ENCODE data around the gene MACROD2.

The MACROD2 gene

DNA sequence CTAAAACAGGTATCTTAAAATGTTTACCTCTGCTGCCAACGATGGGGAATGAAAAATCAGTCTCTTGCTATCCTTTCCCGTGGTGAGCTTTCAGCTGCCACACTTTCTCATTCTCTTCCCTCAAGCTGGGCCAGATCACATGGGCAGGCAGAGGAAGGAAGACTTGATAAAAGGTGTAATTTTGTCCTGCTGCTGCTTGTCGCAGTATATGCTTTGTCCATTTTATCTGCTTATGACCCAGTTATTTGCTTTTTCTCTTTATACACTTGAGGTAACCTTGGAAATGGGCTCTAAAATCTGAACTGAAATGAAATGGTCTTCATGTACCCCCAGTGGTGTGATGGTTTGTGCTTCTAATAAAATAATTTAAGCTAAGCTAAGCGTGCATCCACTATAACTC lies 1038.0 kb downstream of the MACROD2 start:
- no peak for DNase-seq (ENCODE audit: low read depth in 2 of 2)

DNA sequence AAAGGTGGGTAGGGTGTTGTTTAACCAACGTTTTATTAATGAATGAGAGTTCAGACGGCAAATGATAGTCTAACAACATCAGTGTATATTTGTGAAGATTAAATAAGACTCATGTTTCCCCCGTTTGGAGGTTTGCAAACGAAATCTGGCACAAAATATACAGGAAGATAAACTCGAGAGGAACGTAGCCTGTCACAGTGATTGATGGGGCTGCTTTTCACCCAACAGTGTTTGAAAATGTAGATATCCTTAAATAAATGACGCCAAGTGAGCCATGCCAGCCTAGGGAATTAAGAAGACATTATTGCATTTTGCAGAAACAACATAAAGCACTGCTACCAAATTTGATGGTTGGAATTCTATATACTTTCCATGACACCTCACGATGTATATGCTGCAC lies 1038.6 kb downstream of the MACROD2 start:
- no peak for DNase-seq (ENCODE audit: low read depth in 2 of 2)

DNA sequence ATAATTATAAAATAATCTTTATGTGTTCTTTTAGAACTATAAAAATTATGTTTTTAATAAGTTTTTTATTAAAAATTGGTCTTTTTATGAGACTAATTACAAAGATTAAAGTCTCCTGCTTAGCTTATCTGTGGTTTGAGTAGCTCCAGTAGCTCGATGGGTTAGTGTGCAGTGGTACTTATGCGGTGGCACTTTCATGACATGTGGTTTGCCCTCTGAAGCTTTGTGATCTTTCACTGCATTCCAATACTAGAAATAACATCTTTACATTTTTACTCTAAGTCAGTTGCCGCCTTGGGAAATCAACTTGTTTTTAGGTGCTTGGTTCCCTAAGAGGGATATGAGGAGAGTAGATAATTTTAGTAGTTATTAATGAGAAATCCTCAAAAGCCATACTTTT lies 1041.6 kb downstream of the MACROD2 start:
- DNase-seq (ENCODE audit: low read depth in 2 of 2): no peak

DNA sequence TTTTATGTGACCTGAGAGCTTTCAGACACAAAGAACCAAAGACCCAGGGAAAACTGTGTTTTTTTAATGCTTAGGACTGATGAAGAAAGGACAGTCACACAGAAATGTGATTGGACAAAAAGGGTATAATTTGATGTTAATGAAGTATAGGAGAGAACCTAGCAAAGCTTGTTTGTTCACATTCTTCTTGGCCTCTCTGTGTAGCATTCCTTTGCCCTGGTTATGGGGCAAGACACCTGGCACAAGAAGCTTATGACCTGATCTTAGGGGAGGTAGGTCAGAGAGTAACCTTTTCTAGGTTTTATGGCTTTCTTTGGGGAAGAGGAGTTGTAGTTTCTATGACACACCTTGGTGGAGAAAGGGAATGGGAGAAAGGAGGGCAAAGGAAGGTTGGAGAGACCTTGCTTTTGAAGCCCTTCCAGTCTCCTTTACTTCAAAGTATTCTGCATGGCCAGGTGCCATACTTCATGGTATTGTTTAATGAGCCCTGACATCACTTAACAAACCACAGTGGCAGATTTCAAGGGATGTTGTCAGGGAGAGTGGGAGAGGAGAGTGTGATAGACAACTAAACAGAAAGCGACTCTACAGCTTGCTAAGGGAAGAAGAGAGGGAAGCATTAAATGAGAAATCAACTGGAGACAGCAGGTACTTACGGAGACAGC lies 1043.9 kb downstream of the MACROD2 start:
- no peak for DNase-seq (ENCODE audit: low read depth in 2 of 2)

DNA sequence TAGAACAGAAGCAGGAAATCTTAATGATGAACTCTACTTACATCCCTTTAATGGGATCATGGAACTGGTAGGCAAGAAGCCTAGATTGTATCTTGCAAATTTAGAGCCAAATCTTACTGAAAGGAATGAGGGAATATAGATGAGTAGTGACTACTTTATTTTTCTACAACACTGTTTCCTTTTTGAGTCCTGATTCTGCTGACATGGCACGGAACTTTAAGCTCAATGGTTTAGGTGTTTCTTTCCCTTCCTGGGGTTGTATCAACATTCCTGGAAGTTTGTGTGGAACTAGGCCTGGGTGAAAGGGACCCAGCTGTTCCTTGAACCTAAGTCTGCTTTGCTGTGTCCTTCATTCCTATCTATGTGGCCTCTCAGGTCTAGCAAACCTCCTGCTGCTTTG lies 1047.4 kb downstream of the MACROD2 start:
- DNase-seq (ENCODE audit: low read depth in 2 of 2): no peak

DNA sequence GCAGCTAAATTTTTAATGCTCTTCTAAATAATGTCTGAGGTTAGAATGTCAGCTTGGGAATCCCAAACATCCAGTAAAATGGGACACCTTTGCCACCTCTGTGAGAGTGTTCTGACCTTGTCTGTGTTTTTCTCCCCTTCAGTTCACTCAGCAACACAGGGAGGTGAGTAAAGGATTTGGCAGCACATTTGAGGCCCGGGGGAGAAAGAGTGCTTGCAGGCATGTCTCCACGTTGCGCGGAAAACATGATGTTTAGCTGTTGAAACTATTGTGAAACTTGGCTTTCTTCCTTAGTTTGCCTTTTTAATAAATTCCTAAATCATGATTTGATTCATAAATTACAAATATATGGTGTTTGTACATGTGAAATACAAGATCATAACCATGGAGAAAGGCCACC lies 1049.9 kb downstream of the MACROD2 start:
- DNase-seq (ENCODE audit: low read depth in 2 of 2): no peak

DNA sequence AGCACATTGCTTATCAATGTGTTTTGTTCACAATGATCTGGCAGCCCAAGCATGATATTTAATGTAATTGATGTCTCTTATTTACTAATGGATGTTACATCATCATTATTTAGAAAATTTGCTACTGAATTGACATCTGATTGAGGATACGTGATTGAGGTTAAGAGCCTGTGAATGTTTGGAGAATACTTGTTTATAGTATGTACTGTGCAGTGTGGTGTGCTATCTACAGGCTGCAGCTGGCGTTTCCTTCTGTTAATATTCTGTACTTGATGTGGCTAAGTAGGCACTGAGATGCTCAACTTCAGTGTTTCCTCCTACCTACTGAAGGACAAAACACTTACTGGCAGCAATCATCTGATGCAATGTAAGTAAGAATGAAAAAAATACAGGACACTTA lies 1051.7 kb downstream of the MACROD2 start:
- DNase-seq (ENCODE audit: low read depth in 2 of 2): no peak

- DNase-seq (ENCODE audit: low read depth in 2 of 2): no peak
Observed at GRCh38 chr20:15047601-15048000, 1052.3 kb downstream of the MACROD2 start.

GRCh38 chr20:15056246-15056645 lies 1060.9 kb downstream of the MACROD2 start:
- DNase-seq (ENCODE audit: low read depth in 2 of 2): no peak

DNA sequence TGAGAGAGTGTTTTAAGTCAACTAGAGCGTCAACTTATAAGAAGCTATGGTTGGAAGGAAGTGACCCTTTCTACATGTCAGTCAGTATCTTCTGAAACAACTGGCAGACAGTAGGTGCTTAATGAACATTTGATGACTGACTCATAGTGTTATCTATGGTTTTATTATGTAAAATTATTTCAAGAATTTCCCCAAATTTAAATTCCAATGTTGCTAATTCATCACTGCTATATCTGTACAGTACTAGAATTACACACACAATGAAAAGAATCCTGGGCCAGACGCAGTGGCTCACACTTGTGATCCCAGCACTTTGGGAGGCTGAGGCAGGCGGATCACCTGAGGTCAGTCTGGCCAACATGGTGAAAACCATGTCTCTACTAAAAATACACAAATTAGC lies 1063.5 kb downstream of the MACROD2 start:
- no peak for DNase-seq (ENCODE audit: low read depth in 2 of 2)

DNA sequence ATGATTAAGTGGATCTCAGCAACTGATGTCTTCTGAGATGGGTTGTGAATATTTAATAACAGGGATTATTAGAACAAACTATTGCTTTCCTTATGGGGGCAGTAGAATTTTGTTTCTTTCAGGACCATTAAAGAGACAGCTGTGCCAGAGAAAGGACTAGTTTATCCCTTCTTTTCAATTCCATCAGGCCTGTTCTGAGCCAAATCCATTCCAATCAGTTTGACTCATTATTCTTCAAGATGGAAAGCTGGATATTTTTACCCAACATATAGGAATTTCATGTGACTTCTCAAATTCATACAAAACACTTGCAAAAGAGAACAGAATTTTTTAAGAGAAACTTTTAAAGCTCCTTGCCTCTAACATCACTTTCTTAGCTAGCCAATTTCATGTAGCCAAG lies 1064.1 kb downstream of the MACROD2 start:
- DNase-seq (ENCODE audit: low read depth in 2 of 2): no peak

DNA sequence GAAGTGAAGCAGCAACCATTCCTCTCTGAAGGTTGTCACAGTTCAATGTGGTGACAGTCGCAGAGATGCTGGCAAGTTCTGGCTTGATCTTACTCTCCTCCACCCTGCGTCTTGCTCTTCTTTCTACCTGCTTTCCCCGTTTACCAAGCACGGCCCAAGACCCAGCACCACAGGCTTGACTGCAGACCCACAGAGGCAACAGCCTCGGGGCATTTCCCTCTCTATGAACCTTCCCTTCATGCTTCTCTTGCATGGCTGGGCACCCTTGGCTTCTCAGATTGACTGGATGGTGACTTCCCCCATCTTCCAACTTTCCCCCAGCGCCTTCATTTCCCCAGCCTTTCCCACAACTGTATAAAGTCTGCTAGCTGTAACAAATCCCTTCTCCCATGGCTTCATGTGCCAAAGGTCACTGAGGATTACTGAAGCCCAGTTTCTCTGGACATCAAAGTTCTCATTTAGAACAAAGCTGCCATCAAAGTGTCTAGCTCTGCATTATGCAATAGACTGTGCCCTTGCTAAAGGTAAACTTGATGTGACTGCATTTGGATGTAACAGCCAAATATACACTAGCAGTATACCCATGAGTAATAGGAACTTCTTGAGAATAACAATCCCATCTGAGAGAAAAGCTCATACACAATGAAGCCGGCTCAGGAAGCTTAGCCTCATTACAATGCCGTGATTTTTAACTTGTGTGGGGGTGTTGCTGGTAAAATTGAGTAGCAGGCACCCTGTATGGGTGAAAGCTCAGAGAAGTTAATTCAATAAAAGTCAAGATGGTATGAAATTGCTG lies 1065.1 kb downstream of the MACROD2 start:
- no peak for DNase-seq (ENCODE audit: low read depth in 2 of 2)

DNA sequence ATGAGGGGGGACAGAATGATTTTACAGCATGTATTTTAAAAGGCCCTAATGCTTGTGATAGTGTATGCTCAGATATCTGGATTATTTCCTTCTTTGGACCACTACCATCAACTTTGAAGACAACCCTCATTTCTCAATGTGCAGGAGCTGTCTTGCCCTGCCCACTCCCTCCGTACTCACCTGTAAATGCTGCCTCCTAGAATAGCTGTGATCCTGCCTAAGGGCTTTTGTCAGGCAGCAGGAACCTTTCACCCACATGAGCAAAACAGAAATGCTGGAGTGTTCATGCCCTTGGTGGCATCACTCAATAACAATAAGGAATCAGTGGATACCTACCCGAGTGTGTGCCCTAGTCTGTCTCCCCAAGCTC lies 1065.7 kb downstream of the MACROD2 start:
- DNase-seq (ENCODE audit: low read depth in 2 of 2): no peak

- no peak for DNase-seq (ENCODE audit: low read depth in 2 of 2)
Observed at GRCh38 chr20:15061955-15062354, 1066.6 kb downstream of the MACROD2 start.

DNA sequence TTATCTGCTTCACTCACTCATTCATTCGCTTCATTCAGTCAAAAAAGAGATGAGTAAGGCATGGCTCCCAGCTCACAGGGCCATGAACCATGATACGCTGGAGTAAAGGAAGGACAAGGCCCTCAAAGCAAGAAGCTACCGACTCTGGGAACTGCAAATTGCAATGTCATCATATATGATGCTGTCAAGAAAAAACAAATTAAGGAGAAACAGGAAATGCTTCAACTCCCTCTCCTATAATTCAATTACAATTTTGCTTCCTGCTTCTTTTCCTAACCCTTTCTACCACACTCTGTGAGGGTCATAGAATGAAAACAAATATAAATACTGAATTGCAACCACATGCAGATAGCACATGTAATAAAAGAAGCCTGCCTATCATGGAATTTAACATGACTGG lies 1067.8 kb downstream of the MACROD2 start:
- DNase-seq (ENCODE audit: low read depth in 2 of 2): no peak

- no peak for DNase-seq (ENCODE audit: low read depth in 2 of 2)
Observed at GRCh38 chr20:15064741-15065140, 1069.4 kb downstream of the MACROD2 start.

GRCh38 chr20:15065794-15066193 lies 1070.5 kb downstream of the MACROD2 start:
- DNase-seq (ENCODE audit: low read depth in 2 of 2): no peak

DNA sequence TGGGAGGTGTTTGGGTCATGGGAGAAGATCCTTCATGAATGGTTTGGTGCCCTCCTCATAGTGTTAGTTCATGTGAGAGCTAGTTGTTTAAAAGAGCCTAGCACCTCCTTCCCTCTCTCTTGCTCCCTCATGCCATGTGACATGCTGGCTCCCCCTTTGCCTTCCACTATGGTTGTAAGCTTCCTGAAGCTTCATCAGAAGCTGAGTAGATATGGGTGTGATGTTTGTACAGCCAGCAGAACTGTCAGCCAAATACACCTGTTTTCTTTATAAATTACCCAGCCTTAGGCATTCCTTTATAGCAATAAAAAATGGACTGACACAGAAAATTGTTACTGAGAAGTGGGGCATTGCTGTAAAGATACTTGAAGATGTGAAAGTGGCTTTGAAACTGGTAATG lies 1073.2 kb downstream of the MACROD2 start:
- DNase-seq (ENCODE audit: low read depth in 2 of 2): no peak

DNA sequence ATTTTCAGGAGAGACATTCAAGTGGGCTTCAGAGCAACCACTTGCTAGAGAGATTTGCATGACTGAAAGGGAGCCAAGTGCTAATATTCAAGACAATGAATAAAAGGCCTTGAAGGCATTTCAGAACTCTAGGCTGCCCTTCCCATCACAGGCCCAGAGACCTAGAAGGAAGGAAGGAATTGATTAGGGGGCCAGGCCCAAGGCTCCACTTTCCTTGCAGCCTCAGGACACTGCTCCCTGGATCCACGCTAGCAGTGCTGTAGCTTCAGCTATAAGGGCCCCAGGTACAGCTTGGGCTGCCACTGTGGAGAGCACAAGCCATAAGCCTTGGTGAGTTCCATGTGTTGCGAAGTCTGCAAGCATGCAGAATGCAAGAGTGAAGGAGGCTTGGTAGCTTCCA lies 1074.0 kb downstream of the MACROD2 start:
- DNase-seq (ENCODE audit: low read depth in 2 of 2): no peak

- DNase-seq (ENCODE audit: low read depth in 2 of 2): no peak
Observed at GRCh38 chr20:15071085-15071808, 1075.9 kb downstream of the MACROD2 start.

DNA sequence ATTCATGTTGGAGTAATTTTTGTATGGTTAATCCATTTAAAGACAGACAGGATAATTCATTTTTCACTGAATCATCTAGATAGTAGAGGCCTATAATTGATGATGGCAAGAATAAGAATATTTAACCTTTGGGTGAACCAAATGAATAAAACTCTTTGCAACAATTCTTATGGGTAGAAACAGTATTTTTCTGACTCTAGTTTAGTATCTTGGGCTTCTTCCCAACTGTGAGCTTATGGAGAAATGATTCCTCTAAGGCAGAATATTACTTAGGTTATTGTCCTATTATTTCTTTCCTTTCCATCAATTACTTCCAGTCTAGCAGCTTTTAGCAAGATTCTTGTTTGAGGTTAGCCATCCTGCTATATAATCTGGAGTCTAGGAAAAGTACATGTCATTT lies 1077.0 kb downstream of the MACROD2 start:
- DNase-seq (ENCODE audit: low read depth in 2 of 2): no peak

DNA sequence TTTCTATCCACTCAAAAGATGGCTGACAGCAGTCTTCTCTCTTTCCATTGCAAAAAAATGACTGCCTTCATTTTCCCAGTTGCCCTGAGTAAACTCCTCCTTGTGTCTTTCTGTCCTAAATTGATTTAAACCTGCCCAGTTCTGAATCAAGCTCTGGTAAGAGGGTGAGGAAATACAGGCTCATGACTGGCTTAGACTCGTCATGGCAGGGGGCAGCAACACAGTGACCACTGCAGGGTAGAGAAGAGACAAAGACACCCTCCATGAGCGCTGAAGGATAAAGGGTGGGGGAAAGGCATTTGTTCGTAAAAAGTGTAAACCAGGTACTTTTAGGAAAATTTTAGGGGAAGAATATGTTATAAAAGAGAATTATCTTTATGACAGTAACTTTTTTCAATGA lies 1080.3 kb downstream of the MACROD2 start:
- no peak for DNase-seq (ENCODE audit: low read depth in 2 of 2)

GRCh38 chr20:15076785-15077184 lies 1081.5 kb downstream of the MACROD2 start:
- DNase-seq (ENCODE audit: low read depth in 2 of 2): no peak
